Measurements from ENCODE around the gene GOLGA2.

The GOLGA2 gene

DNA sequence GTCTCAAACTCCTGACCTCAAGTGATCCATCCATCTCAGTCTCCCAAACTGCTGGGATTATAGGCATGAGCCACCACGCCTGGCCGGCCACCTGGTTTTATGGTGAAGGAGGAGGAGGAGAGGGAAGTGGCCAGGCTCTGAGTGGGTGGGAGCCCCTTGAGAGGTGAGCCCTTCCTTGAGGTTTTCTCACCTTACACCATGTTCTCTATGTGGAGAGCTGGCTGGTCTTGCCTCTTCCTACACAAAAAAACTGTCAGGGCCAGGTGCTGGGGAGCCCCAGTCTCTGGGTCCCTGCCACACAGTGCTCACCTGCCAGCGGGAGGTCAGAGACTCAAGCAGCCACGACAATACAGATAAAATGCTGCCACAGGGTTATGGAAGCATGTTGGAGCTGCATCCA lies 18.3 kb upstream of the GOLGA2 start:
- DNase-seq (ENCODE audit: low spot score): no peak

DNA sequence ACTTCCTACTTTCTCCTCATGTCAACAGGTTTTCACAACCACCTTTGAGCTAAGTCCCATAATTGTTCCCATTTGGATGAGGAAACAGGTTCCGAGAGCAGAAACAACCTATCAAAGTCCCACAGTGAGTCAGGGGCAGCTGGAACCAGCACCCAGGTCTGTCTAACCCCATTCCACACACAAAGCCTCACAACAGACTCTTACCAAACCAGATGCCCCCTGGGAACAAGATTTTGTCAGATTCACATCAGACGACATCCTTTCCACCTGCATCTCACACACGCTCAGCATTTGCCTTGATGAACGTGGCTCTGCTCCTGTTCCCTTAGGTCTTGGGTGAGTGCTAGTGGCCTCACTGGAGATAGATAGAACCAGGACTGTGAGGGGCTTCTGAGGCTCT lies 17.3 kb upstream of the GOLGA2 start:
- no peak for DNase-seq (ENCODE audit: low spot score)

DNA sequence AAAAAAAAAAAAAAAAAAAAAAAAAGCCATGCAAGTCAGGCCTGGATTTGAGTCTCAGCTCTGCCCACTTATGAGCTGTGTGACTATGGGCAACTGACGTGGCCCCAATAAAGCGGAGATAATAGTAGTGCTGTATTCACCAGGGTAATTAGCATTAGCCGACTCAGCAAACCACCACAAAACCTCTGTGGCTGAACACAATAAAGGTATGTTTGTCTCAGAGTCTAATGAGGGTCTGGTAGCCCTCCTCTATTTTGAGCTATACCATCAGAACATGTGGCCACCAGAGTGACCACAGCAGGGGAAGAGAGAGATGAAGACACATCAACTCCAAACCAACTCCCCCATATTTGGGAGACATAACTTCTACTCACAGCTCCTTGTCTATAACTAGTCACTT lies 16.2 kb upstream of the GOLGA2 start:
- no peak for DNase-seq (ENCODE audit: low spot score)

DNA sequence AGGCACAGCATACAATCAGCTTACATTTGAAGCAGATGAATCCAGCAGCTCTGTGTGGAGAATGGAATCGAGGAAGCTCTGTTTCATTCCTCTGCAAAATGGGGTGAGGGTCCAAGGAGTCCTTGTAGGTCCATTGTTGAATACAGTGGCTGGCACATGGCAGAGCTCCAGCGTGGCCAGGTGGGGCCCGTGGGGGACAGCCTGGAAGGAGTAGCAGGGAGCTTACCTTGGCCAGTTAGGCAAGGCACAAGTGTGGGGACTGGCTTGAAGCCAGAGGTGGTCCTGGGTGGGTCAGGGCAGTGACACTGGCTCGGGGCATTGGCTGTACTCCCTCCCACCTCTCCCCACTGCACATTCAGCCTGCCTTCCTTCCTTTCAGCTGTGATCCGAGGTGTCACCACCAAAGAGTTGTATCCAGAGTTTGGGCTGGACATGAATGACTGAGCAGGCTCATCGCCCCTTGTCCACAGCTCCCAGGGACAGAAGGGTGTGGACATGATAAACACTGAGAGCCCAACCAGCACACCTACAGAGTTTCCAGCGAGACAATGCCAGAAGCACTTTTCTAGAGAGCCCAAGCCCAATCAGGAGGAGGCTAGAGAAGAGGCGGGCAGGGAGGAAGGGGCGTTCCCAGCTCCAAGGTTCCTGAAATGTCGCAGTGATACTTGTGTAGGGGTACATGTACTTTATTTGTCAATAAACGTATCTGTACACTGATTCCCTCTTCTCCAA lies 12.6 kb upstream of the GOLGA2 start:
- DNase-seq (ENCODE audit: low spot score): no peak

DNA sequence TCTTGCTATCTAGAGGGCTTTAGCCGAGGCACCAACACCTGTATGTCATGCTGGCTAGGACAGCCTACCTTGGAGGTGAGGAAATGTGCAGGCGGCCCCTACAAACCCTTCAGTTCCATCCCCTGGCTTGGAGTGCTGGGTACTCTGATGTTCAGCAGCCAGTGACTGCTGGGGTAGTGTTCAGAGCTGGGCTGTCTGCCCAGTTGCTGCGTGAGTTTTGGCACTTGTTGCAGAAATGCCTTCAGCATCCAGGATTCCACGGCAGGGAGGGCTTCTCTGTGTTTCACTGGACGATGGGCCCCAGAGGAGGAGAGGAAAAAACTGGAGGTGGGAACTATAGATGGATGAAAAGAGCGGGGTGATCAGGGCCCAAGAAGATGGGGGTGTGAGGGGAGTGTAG lies 10.6 kb upstream of the GOLGA2 start:
- DNase-seq (ENCODE audit: low spot score): no peak

DNA sequence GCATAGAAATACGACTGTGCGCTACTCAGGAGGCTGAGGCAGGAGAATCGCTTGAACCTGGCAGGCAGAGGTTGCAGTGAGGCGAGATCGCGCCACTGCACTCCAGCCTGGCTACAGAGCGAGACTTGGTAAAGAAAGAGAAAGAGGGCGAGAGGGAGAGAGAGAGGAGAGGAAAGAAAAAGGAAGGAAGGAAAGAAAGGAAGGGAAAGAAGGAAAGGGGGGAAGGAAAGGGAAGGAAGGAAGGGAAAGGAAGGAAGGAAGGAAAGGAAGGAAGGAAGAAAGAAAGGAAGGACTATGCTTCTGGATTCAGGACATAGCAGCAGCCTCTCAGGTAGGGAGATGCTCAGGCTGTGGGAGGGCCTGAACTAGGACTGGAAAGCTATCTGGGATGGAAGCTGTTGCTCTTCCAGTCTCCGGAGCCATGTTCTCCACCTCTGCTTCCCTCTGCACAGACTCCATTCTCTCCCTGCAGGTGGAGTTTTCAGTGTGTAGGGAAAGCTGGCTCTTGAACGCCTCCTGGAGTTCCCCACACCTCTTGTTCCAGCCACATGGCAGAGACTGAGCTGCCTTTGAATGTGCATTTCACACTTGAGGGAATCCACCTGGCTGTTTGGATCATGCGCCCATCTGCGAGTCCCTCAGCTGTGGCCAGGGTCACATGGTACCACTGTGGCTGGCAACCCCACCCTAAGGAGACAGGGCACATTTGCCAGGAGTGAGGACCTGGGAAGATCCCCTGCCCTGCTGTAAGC lies 9.4 kb upstream of the GOLGA2 start:
- DNase-seq (ENCODE audit: low spot score): no peak

DNA sequence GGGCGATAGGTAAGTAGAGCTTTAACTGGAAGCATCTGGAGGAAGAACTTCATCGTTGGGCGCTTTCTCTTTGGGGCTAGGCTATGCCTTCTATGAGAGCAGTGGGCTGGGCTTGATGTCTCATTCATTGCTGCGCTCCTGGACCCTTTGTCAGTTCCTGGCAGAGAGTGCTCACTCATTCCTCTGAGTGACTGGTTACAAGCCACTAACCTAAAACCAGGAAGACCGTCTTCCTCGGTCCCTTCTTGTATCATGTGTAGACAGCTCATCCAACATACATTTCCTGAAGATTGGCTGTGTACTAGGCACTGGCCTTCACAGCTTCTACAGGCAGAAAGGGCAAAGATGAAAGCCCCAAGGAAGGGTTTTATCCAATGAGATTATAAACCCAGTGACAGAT lies 6.7 kb upstream of the GOLGA2 start:
- peak; percentile 97 for DNase-seq (ENCODE audit: low spot score)

DNA sequence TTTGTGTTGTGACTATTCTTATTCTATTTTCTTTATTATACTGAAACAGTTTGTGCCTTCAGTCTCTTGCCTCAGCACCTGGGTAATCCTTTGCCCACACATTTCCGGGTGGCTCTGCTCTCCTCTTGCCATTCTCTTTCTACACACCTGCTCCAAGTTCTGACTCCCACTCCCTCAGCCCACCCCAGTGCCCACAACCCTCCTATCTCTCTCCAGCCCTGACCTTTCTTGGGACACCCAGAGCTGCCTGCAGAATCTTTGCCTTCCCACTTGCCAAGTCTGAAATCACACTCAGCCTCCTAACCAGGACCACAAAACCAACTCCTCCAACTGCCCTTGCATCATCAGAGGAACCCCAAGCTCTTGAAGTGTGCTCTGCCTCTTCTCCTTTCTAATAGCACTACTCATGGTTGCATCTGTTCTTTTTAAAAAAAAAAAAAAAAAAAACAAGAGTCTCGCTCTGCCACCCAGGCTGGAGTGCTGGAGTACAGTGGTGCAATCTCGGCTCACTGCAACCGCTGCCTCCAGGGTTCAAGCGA lies 4.3 kb upstream of the GOLGA2 start:
- DNase-seq (ENCODE audit: low spot score): no peak

DNA sequence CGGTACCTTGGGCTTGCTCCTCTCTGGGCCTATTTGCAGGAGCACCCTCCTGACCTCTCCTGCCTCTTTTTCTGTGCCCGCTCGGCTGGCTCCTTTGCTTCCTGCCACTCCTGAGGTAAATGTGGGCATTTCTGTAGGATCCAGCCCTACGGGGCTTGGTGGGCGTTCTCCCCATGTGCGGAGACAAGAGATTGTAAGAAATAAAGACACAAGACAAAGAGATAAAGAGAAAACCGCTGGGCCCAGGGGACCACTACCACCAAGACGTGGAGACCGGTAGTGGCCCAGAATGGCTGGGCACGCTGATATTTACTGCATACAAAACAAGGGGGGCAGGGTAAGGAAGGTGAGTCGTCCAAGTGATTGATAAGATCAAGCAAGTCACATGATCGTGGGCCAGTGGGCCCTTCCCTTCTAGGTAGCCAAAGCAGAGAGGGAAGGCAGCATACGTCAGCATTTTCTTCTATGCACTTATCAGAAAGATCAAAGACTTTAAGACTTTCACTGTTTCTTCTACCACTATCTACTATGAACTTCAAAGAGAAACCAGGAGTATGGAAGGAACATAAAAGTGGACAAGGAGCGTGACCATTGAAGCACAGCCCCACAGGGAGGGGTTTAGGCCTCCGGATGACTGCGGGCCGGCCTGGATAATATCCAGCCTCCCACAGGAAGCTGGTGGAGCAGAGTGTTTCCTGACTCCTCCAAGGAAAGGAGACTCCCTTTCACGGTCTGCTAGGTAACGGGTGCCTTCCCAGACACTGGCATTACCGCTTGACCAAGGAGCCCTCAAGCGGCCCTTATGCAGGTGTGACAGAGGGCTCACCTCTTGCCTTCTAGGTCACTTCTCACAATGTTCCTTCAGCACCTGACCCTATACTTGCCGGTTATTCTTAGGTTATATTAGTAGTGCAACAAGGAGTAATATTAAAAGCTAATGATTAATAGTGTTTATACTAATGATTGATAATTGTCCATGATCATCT lies 3.6 kb upstream of the GOLGA2 start:
- DNase-seq (ENCODE audit: low spot score): peak; percentile 52

DNA sequence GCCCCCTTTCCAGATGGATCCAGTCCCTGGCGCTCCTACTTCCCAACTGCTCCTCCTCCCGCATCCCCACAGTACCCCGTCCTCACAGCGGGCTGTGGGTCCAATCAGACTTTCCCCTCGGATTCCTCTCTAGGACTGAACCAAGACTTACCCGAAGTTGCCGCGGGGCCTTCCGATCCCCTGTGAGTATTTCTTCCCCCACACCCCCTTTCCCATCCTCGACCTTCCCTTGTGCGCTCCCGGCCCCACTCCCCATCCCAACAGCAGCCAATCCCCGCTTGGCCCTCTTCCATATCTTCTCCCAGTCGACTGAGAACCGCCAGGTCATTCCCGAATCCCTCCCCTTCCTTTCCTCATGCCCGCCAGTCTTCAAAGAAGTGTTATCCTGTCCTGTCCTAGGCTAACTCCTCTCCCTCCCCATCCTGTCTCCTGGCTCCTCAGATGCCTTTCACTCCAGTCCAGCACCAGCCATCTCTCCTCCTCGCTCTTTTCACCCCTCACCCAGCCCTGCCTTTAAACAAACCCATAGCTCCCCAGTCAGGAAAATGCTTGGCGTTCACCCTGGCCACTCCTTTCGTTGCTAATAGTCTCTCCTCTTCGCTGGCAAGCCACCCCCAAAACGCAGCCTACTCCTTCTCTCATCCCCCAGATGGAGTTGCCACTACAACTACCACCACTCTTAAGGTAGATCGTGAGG lies 915 bp upstream of the GOLGA2 start:
- peak; percentile 38 for DNase-seq (ENCODE audit: low spot score)

DNA sequence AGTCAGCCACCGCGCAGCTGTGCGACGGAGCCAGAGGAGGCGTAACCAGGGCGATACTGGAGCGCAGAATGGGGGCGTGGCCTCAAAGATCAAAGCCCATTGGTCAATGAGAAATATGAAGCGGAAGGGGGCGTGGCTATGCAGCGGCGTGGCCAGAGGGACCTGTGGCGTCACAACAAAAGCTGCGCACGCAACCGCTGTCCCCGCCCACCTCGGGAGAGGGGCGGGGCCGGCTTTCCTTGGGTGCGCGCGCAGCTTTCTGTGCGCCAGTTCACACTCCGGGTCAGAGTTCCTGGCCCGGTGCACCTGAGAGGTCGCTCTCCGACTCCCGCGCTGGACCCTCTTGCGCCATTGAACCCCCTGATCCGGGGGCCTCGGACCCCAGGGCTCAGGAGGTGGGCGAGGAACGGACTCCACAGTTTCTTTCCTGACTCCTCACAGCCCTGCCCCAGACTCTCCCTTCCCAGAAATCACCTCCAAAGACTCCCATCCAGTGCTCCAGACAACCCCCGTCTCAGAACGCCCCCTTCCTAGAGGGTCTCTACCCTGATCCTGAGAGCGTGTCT lies 284 bp upstream of the GOLGA2 start, which contains the start of gene SWI5:
SWI5 (plus strand) TSS at position 269 of the 566 bp plus-strand sequence.
- peak; percentile 100 for DNase-seq (ENCODE audit: low spot score)

DNA sequence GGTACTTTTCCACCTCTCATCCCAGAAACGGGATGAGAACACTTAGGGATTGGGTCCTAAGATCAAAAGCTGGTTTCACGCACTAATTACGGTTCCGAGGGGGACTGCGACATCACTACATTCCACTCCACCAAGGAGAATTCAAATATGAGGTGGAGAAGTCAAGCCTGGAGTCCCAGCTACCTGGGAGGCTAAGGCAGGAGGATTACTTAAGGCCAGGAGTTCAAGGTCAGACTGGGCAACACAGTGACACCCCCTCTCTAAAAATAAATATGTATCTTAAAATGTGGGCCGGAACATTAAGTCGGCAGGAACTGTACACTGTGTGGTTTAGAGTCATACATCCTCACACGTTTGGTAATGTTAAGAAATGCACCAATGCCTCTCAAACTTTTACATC lies 1.6 kb downstream of the GOLGA2 start:
- no peak for DNase-seq (ENCODE audit: low spot score)

DNA sequence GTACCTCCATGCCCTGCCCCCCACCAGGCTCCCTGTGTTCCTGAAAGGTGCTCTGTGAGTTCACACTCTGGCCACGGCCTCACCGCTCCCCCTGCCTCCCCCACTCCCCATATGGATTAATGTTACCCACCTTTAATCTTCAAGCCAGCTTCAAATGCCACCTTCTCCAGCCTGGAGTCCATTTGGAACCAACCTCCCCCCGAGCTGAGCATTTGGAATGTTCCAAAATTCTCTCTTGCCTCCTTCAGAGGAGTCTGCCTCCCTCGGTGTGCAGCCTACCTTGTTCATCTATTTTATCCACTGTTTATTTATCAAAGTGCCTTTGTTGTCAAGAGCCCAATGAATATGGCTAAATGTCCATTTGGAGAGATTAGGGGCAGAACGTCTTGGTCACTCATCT lies 4.3 kb downstream of the GOLGA2 start:
- no peak for DNase-seq (ENCODE audit: low spot score)

DNA sequence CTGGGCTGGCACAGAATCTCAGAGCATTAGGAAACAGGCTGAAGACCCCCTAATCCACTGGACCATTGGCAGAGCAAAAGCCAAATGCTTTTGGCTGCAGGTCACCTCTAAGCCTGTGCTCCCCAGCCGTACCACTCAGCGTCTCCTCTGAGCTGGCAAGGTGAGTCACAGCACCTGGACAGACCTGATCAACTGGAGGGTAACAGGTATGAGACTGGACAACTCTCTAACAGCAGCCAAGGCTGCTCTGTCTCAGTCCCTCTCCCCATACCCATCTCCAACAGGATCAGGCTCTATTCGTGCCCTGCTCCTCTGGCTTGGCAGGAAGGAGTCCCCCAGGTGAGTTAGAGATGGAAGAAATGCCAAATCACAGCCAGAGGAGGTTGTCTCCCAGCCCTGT lies 4.7 kb downstream of the GOLGA2 start:
- no peak for DNase-seq (ENCODE audit: low spot score)

DNA sequence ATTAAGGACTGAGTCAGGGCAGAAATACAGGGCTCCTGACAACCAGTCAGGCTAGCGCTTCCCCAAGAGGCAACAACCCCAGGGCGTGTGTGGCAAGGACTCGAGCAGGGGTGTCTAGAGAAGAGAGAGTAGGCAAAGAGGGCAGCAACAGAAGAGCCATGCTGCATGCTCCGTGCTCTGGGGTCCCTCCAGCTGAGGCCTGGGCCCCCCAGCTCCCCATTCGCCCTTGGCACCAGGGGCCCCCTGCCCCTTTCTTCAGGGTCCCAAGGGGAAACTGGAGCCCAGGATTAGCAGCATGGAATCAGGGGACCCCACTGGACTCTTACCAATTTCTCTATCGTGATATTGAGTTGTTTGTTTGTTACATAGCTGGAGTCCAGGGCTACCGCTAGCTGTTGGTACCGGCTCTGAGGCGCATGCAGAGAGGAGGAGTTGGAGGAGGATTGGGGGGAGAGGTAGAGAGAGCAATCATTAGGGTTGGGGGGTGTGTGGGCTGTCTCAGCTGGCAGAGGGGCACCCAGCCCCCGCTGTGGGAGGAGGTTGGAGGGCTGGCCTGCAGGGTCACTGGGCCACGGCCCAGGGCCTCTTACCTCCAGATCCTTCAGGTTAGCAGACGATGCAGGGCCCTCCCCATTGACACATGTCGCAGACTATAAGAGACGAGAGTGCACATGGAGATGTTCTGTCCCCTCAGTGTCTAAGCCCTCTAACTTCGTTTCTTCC lies 8.8 kb downstream of the GOLGA2 start:
- DNase-seq (ENCODE audit: low spot score): no peak

DNA sequence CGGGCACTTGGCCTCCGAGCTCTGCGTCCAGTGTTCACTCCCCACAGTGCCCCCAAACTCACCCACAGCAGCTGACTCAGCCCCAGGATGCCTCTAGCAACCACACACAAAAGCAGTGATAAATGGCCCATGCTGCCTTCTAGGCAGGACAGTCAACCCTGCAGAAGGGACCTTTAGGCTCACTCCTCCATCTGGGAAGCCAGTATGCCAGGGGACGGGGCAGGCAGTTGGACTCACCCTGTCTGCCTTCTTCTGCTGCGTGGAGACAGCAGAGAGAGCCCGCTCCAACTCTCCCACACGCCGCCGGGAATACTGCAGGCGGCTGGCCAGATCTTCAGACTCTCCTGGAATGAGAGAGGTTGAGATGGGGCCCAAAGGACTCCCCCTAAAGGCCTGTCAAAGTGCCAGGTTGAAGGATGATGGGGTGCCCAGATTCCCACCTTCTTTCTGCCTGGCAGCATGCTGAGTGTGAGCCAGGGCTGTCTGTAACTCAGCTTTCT lies 10.4 kb downstream of the GOLGA2 start:
- no peak for DNase-seq (ENCODE audit: low spot score)

DNA sequence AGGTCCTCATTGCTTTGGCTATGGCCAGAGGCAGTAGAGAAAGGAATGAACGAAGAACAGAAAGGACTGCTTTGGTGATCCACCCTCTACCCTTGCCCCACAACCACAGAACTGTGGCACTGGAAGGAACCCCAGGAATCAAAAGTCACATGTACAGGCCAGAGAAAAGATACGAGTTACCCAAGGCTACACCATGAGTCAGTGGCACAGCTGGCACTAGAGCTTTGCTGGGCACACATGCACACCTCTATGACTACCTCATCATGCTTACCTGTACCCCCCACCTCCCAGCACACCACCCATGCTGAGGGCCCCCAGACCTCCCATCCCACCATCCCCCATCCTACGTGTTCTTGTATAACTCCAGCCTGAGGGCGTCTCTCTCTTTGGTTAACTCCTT lies 13.1 kb downstream of the GOLGA2 start:
- DNase-seq (ENCODE audit: low spot score): no peak

DNA sequence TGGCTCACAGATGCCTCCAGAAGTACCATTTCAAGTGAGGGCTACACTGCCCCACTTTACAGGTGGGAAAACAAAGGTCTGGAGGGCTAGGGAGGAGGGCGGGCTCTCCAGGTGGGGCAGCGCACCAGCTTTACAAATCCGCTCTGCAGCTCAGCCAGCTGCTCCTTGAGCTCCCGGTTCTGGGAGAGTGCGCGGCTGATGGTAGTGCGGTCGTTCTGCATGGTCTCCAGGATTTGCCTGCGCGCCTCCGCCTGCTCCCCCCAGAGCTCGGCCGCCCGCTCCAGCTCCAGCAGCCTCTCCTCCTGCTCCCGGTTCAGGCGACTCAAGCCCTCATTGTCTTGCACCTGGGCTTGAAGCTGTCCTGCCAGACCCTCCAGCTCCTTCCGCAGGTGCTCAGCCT lies 15.5 kb downstream of the GOLGA2 start:
- no peak for DNase-seq (ENCODE audit: low spot score)

DNA sequence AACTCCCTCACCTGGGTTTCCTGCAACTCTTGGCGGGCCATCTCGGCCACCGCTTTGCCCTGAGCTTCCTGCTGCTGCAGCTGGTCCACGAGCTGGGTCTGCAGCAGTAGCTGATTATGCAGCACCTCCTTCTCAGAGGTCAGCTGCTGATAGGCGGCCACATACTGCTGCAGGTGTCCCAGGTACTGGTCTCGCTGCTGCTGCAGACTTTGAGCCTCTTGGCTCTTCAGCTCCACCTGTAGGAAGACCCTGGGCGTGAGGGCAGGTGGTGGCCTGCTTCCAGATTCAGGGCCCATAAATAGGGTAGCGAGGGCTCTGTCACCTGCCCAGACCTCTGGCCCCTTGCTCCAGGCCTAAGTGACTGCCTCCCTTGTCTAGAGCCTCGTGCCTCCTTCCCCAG lies 16.7 kb downstream of the GOLGA2 start:
- DNase-seq (ENCODE audit: low spot score): no peak

DNA sequence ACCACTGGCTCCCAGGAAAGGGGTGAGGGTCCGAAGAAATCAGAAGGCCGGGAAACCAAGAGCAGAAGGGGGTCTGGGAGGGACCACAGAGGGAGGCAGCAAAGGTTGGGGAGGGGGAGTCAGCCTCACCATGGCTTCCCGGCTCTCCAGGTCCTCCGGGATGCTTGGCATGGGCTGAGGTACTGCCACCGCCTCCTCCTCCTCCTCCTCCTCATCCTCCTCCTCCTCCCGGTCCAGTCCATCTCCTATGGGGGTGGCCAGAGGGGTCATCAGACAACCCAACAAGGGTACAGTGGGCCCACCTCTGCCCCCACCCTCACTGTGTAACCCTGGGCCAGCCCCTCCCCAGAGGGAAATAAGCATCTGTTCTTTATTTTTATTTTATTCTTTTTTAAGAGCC lies 17.5 kb downstream of the GOLGA2 start:
- DNase-seq (ENCODE audit: low spot score): no peak

Data from kidney capillary endothelial cell (primary cell).